Neural cell (in vitro differentiated cells): ENCODE results near the gene CDC34. TPM values are rescaled to one million over a fixed set of nuclear protein-coding genes. Genes with fewer than 3 reads are reported as not detected.

Source experiments
- H2AFZ ChIP-seq: fragments of 200-600, 300-800 bp; sonication (generic), shearing (Covaris generic); 2 replicates; pipeline ENCODE4 v1.6.0; 2014; ENCODE audit warnings: low read depth, mild to moderate bottlenecking, antibody characterized with exemption, low read length, moderate library complexity
- H3F3A ChIP-seq: fragments of 200-600 bp; shearing (Covaris generic); 2 replicates; pipeline ENCODE4 v1.6.1; 2016; ENCODE audit warnings: mild to moderate bottlenecking, moderate library complexity, mixed read lengths, antibody characterized with exemption, low read length; ENCODE audit not compliant: insufficient read depth, poor library complexity, severe bottlenecking
- H3K27ac ChIP-seq: fragments of 200-600, 300-800 bp; sonication (generic), shearing (Covaris generic); 2 replicates; pipeline ENCODE4 v1.5.1; 2014; ENCODE audit warnings: mild to moderate bottlenecking, low read length, moderate library complexity
- H3K27me3 ChIP-seq: fragments of 300-800, 200-600 bp; sonication (generic), shearing (Covaris generic); 2 replicates; pipeline ENCODE4 v1.6.0; 2014; ENCODE audit warnings: mild to moderate bottlenecking, low read depth, low read length, moderate library complexity; ENCODE audit not compliant: insufficient read depth
- H3K36me3 ChIP-seq: fragments of 300-800, 200-600 bp; sonication (generic), shearing (Covaris generic); 2 replicates; pipeline ENCODE4 v1.5.1; 2014; ENCODE audit warnings: mild to moderate bottlenecking, antibody characterized with exemption, low read length, moderate library complexity; ENCODE audit not compliant: insufficient read depth
- H3K4me2 ChIP-seq: fragments of 300-800, 200-600 bp; sonication (generic), shearing (Covaris generic); 2 replicates; pipeline ENCODE4 v1.6.0; 2014; ENCODE audit warnings: mild to moderate bottlenecking, low read length
- H3K4me3 ChIP-seq: fragments of 300-800, 200-600 bp; sonication (generic), shearing (Covaris generic); 2 replicates; pipeline ENCODE4 v1.5.1; 2014; ENCODE audit warnings: mild to moderate bottlenecking, low read length, moderate library complexity
- H3K79me2 ChIP-seq: fragments of 200-600 bp; shearing (Covaris generic); replicated peaks from 2 replicates; pipeline ENCODE4 v1.6.0; 2014; ENCODE audit warnings: mild to moderate bottlenecking, low read length, moderate library complexity; ENCODE audit not compliant: insufficient read depth
- H3K9ac ChIP-seq: fragments of 300-800, 200-600 bp; sonication (generic), shearing (Covaris generic); 2 replicates; pipeline ENCODE4 v1.6.1; 2016; ENCODE audit warnings: mild to moderate bottlenecking, low read length, mixed read lengths
- H3K9me2 ChIP-seq: fragments of 200-600 bp; shearing (Covaris generic); 2 replicates; pipeline ENCODE4 v1.6.1; 2016; ENCODE audit warnings: mild to moderate bottlenecking, low read length, mixed read lengths; ENCODE audit not compliant: insufficient read depth
- H3K9me3 ChIP-seq: fragments of 200-600, 300-800 bp; sonication (generic), shearing (Covaris generic); 2 replicates; pipeline ENCODE4 v1.6.1; 2016; ENCODE audit warnings: mild to moderate bottlenecking, mixed run types, low read length, moderate library complexity, mixed read lengths
- H4K20me1 ChIP-seq: fragments of 200-600 bp; shearing (Covaris generic); 2 replicates; pipeline ENCODE4 v1.6.1; 2016; ENCODE audit warnings: mild to moderate bottlenecking, mixed run types; ENCODE audit not compliant: insufficient read depth
- EP300 ChIP-seq: fragments of 450-650 bp; conservative IDR thresholded peaks from 2 replicates; pipeline ENCODE4 v1.6.1; 2014; ENCODE audit warnings: antibody characterized with exemption, mild to moderate bottlenecking, moderate library complexity; ENCODE audit not compliant: poor library complexity, severe bottlenecking
- EZH2 ChIP-seq: fragments of 200-600, 300-800 bp; shearing (Covaris generic), sonication (generic); IDR thresholded peaks from 2 replicates; pipeline ENCODE4 v1.6.1; 2014; ENCODE audit warnings: antibody characterized with exemption, low read length, borderline replicate concordance, mild to moderate bottlenecking; ENCODE audit not compliant: insufficient read depth, poor library complexity, severe bottlenecking
- MXI1 ChIP-seq: fragments of 450-650 bp; conservative IDR thresholded peaks from 2 replicates; pipeline ENCODE4 v1.6.1; 2014; ENCODE audit warnings: antibody characterized with exemption, mild to moderate bottlenecking; ENCODE audit not compliant: poor library complexity, severe bottlenecking
- POLR2AphosphoS5 ChIP-seq: IDR thresholded peaks from 2 replicates; pipeline ENCODE4 v1.6.1; 2012
- RAD21 ChIP-seq: fragments of 450-650 bp; conservative IDR thresholded peaks from 2 replicates; pipeline ENCODE4 v1.6.1; 2014; ENCODE audit warnings: antibody characterized with exemption, mild to moderate bottlenecking, moderate library complexity
- SMC3 ChIP-seq: fragments of 450-650 bp; conservative IDR thresholded peaks from 2 replicates; pipeline ENCODE4 v1.6.1; 2014; ENCODE audit warnings: antibody characterized with exemption, mild to moderate bottlenecking, moderate library complexity; ENCODE audit not compliant: poor library complexity
- TAF1 ChIP-seq: IDR thresholded peaks from 2 replicates; pipeline ENCODE4 v1.6.1; 2012; ENCODE audit warnings: low read depth
- polyA plus RNA-seq: library from polyadenylated mRNA; depleted of rRNA; stranded (reverse); fragments of >200 nt; gene quantifications from 2 replicates; pipeline ENCODE4 v1.2.3, GENCODE V29; 2014
- TF ChIP-seq, protein P1 (sequence below): fragments of 450-650 bp; IDR thresholded peaks from 2 replicates; pipeline ENCODE4 v1.5.1; 2014; ENCODE audit warnings: antibody characterized with exemption, mild to moderate bottlenecking, moderate library complexity; ENCODE audit not compliant: poor library complexity, severe bottlenecking
- TF ChIP-seq, protein P2 (sequence below): IDR thresholded peaks from 2 replicates; pipeline ENCODE4 v1.6.1; 2012; ENCODE audit warnings: borderline replicate concordance

CDC34 gene
- polyA plus RNA-seq, 1 donor from 2014 or later, result 155 TPM

DNA sequence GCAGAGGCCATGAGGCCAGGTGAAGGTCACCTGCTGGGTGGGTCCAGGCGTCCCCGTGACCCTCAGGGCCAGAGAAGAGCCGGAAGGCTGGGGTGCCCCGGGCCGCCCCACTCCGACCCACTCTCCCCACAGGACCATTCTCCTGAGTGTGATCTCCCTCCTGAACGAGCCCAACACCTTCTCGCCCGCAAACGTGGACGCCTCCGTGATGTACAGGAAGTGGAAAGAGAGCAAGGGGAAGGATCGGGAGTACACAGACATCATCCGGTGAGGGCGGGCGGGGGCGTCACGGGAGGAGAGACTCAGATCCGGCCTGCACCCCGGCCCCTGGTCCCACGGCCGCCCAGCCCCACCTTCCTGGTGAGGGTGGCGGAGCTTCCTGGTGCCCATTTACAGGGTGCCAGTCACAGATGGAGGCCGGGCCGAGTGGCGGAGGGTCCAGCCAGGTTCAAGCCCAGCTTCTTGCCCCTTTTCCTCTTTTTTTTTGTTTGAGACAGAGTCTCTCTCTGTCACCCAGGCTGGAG, 5.4 kb downstream of the CDC34 start:
- TF ChIP-seq RAD21, result no peak
- no peak for TF ChIP-seq TAF1
- Histone ChIP-seq H3K9me3 (no peaks in the 10 kb centered on the region), H3K27ac (no peak overlapping the region), H3K9ac (no peak overlapping the region), H3F3A (no peaks in the 10 kb centered on the region), H3K36me3 (no peaks in the 10 kb centered on the region), H3K79me2 (peaks cover 30% of the 10 kb centered on the region), H3K4me3 (no peak overlapping the region), H2AFZ (no peak overlapping the region), H3K4me2 (no peak overlapping the region), H4K20me1 (peaks cover 16% of the 10 kb centered on the region), H3K9me2 (no peaks in the 10 kb centered on the region), H3K27me3 (no peaks in the 10 kb centered on the region)

DNA sequence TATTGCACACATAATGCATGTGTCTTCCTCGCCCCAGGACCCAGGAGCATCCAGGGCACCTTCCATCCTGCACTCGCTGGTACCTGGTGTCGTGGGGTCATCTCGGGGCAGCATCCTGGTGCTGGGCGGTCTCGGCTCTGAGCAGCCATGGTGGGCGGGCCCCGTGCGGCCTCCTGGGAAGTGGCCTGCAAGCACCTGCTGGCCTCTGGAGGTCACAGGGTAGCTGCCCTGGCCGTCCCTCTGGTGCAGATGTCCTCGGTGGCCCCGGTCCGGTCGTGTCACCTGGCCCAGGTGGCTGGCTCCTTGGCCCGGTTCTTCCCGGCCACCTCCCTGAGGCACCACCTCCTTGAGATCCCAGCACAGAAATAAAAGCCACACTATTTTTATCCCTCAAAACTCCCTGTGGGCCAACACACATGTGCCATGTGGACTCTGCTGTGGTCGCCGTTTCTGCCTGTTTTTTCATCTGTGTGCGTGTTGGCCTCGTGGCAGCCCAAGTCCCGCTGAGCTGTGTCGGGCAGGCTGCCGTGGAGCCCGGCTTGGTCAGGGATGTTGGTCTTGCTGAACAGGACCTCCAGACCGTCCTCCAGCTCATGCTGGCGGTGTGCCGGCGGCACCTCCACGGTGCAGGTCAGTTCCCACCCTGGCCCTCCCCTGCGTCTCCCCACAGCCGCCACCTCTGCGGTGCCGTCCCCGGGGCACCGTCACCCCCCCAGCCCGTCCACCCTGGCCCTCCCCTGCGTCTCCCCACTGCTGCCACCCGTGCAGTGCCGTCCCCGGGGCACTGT, 7.3 kb downstream of the CDC34 start:
- Histone ChIP-seq H2AFZ (no peak overlapping the region), H3K9me3 (no peaks in the 10 kb centered on the region), H3F3A (no peaks in the 10 kb centered on the region), H3K27me3 (no peaks in the 10 kb centered on the region), H3K79me2 (peaks cover 12% of the 10 kb centered on the region), H3K4me3 (no peak overlapping the region), H3K9me2 (no peaks in the 10 kb centered on the region), H3K4me2 (no peak overlapping the region), H3K36me3 (no peaks in the 10 kb centered on the region), H3K27ac (no peak overlapping the region), H4K20me1 (peaks cover 6% of the 10 kb centered on the region), H3K9ac (no peak overlapping the region)
- TF ChIP-seq POLR2AphosphoS5 (no peak), EZH2 (no peak), MXI1 (no peak), EP300 (no peak), SMC3 (no peak), TAF1 (no peak), RAD21 (no peak)
- TF ChIP-seq, protein P1, sequence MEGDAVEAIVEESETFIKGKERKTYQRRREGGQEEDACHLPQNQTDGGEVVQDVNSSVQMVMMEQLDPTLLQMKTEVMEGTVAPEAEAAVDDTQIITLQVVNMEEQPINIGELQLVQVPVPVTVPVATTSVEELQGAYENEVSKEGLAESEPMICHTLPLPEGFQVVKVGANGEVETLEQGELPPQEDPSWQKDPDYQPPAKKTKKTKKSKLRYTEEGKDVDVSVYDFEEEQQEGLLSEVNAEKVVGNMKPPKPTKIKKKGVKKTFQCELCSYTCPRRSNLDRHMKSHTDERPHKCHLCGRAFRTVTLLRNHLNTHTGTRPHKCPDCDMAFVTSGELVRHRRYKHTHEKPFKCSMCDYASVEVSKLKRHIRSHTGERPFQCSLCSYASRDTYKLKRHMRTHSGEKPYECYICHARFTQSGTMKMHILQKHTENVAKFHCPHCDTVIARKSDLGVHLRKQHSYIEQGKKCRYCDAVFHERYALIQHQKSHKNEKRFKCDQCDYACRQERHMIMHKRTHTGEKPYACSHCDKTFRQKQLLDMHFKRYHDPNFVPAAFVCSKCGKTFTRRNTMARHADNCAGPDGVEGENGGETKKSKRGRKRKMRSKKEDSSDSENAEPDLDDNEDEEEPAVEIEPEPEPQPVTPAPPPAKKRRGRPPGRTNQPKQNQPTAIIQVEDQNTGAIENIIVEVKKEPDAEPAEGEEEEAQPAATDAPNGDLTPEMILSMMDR, result no peak
- TF ChIP-seq, protein P2, sequence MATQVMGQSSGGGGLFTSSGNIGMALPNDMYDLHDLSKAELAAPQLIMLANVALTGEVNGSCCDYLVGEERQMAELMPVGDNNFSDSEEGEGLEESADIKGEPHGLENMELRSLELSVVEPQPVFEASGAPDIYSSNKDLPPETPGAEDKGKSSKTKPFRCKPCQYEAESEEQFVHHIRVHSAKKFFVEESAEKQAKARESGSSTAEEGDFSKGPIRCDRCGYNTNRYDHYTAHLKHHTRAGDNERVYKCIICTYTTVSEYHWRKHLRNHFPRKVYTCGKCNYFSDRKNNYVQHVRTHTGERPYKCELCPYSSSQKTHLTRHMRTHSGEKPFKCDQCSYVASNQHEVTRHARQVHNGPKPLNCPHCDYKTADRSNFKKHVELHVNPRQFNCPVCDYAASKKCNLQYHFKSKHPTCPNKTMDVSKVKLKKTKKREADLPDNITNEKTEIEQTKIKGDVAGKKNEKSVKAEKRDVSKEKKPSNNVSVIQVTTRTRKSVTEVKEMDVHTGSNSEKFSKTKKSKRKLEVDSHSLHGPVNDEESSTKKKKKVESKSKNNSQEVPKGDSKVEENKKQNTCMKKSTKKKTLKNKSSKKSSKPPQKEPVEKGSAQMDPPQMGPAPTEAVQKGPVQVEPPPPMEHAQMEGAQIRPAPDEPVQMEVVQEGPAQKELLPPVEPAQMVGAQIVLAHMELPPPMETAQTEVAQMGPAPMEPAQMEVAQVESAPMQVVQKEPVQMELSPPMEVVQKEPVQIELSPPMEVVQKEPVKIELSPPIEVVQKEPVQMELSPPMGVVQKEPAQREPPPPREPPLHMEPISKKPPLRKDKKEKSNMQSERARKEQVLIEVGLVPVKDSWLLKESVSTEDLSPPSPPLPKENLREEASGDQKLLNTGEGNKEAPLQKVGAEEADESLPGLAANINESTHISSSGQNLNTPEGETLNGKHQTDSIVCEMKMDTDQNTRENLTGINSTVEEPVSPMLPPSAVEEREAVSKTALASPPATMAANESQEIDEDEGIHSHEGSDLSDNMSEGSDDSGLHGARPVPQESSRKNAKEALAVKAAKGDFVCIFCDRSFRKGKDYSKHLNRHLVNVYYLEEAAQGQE, result no peak
